Tibial nerve (tissue), 4 donors: ENCODE results near the gene HTR2A. TPM values are rescaled to one million over a fixed set of nuclear protein-coding genes. Genes with fewer than 3 reads are reported as not detected.

Source experiments
- DNase-seq, 2 donors: peaks; one replicate each; pipeline ENCODE4 v3.0.0-alpha.2; 2019; ENCODE audit warnings: low spot score in 2 of 2
- H3K27ac ChIP-seq, 4 donors: fragments of 200-600 bp; sonication (generic) in 3 of 4; one replicate each; pipeline ENCODE4 v1.5.1; 2017 to 2019; ENCODE audit warnings: mild to moderate bottlenecking in 1 of 4
- H3K27me3 ChIP-seq, 2 donors: fragments of 200-600 bp; sonication (generic) in 1 of 2; one replicate each; pipeline versions ENCODE4 v1.5.1 to v1.6.0; 2017 to 2019
- H3K36me3 ChIP-seq, 3 donors: fragments of 200-600 bp; sonication (generic); one replicate each; pipeline ENCODE4 v1.5.1; 2018 to 2019
- H3K4me1 ChIP-seq, 4 donors: fragments of 200-600 bp; sonication (generic) in 3 of 4; one replicate each; pipeline ENCODE4 v1.5.1; 2017 to 2019
- H3K4me3 ChIP-seq, 4 donors: fragments of 200-600 bp; sonication (generic) in 3 of 4; one replicate each; pipeline ENCODE4 v1.5.1; 2017 to 2019; ENCODE audit warnings: mild to moderate bottlenecking in 1 of 4, moderate library complexity in 1 of 4
- H3K9me3 ChIP-seq, 4 donors: fragments of 200-600 bp; sonication (generic) in 3 of 4; one replicate each; pipeline ENCODE4 v1.5.1; 2017 to 2019
- EP300 ChIP-seq, 2 donors: sonication (generic); formaldehyde crosslinking; IDR thresholded peaks; one replicate each; pipeline ENCODE4 v1.6.1; 2017; ENCODE audit warnings: antibody characterized with exemption in 2 of 2, mild to moderate bottlenecking in 1 of 2
- POLR2A ChIP-seq, 2 donors: fragments of 450-650 bp; IDR thresholded peaks; one replicate each; pipeline ENCODE4 v1.6.1; 2017; ENCODE audit warnings: antibody characterized with exemption in 2 of 2, mild to moderate bottlenecking in 2 of 2, moderate library complexity in 2 of 2
- WGBS, 2 donors: methylation state at CpG; one replicate each; pipeline ENCODE4 v1.1.5; 2018; 5-methylcytosine and 5-hydroxymethylcytosine counted together
- total RNA-seq, 4 donors: library from RNA; depleted of rRNA; stranded (reverse); fragments of >200 nt; gene quantifications; one replicate each; pipeline ENCODE4 v1.1.0, GENCODE V29; 2016
- TF ChIP-seq, protein P1 (sequence below), 5 experiments: fragments of 200-600 bp in 3 of 5; fragments of 450-650 bp in 2 of 5; sonication (generic) in 3 of 5; IDR thresholded peaks; one replicate each; pipeline ENCODE4 v1.5.1; 2016 to 2019; ENCODE audit warnings: antibody characterized with exemption in 5 of 5, mild to moderate bottlenecking in 3 of 5, moderate library complexity in 2 of 5

The HTR2A gene
- total RNA-seq, 4 donors from 2014 or later, result 0.20 to 0.30 (median 0.21) TPM

- no peak for TF ChIP-seq EP300 (IDR thresholded peaks at IDR 0.05)
- TF ChIP-seq POLR2A (IDR thresholded peaks at IDR 0.05), result no peak
- TF ChIP-seq, protein P1, sequence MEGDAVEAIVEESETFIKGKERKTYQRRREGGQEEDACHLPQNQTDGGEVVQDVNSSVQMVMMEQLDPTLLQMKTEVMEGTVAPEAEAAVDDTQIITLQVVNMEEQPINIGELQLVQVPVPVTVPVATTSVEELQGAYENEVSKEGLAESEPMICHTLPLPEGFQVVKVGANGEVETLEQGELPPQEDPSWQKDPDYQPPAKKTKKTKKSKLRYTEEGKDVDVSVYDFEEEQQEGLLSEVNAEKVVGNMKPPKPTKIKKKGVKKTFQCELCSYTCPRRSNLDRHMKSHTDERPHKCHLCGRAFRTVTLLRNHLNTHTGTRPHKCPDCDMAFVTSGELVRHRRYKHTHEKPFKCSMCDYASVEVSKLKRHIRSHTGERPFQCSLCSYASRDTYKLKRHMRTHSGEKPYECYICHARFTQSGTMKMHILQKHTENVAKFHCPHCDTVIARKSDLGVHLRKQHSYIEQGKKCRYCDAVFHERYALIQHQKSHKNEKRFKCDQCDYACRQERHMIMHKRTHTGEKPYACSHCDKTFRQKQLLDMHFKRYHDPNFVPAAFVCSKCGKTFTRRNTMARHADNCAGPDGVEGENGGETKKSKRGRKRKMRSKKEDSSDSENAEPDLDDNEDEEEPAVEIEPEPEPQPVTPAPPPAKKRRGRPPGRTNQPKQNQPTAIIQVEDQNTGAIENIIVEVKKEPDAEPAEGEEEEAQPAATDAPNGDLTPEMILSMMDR (IDR thresholded peaks at IDR 0.05), result no peak
- WGBS, 2 donors, result 79 to 91% methylated on average over 2 of the region's 2 CpGs
- H3K4me1 ChIP-seq, result no peaks in the 10 kb centered on the region
- no peaks in the 10 kb centered on the region for H3K9me3 ChIP-seq
- DNase-seq, result no peak
- no peaks in the 10 kb centered on the region for H3K36me3 ChIP-seq
- H3K4me3 ChIP-seq, result no peak overlapping the region
- H3K27ac ChIP-seq, result no peak overlapping the region
- no peaks in the 10 kb centered on the region for H3K27me3 ChIP-seq
These were observed 51.7 kb downstream of the HTR2A start for GRCh38 chr13:46845146-46845545.

DNA sequence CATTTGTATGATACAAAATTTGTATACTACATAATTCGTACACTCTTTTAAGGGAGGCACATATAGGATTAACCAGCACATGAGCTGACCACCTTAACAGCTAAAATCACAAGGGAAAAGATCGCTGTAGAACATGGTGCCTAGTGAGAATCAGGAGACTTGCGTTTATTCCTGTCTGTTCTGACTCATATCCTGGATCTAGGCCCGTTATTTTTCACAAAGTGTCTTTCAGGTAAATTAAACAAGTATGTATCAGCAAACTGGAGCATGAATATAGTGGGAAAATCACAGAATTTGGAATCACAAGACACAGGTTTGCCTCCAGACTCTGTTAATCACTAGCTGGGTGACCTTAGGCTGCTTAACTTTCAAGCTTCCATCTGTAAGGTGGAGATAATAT, 52.4 kb downstream of the HTR2A start:
- TF ChIP-seq, protein P1 (IDR thresholded peaks at IDR 0.05), result no peak
- TF ChIP-seq POLR2A (IDR thresholded peaks at IDR 0.05), result no peak
- TF ChIP-seq EP300 (IDR thresholded peaks at IDR 0.05), result no peak
- Histone ChIP-seq H3K9me3 (no peaks in the 10 kb centered on the region), H3K4me1 (no peaks in the 10 kb centered on the region), H3K27ac (no peak overlapping the region), H3K4me3 (no peak overlapping the region), H3K36me3 (no peaks in the 10 kb centered on the region), H3K27me3 (no peaks in the 10 kb centered on the region)
- 66 to 68% methylated on average over 4 of the region's 4 CpGs for WGBS, 2 donors
- no peak for DNase-seq

DNA sequence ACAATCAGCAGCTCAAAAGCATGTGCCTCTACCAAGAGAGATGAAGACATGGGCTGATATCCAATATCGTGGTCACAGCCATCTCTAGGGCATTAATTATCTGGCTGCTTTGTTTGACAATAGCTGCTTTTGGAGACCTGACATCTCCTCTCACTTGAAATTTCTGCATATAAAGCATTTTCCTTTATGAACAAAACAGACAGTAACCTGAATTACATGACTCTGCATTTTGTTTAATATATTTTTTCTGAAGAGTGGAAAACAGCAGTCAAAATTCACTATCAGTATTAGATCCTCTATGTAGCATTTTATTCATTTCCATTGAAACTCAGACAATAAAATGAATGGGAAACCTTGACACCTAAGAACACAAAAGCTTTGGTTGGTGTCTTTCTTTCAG, 57.5 kb downstream of the HTR2A start:
- no peak overlapping the region for H3K4me3 ChIP-seq
- H3K36me3 ChIP-seq, result no peaks in the 10 kb centered on the region
- no peaks in the 10 kb centered on the region for H3K4me1 ChIP-seq
- 36 to 40% methylated on average over 1 of the region's 1 CpG for WGBS, 2 donors
- TF ChIP-seq, protein P1 (IDR thresholded peaks at IDR 0.05), result no peak
- TF ChIP-seq EP300 (IDR thresholded peaks at IDR 0.05) (no peak), POLR2A (IDR thresholded peaks at IDR 0.05) (no peak)
- H3K27ac ChIP-seq, result no peak overlapping the region
- H3K9me3 ChIP-seq, result no peaks in the 10 kb centered on the region
- DNase-seq, result no peak
- H3K27me3 ChIP-seq, result no peaks in the 10 kb centered on the region

DNA sequence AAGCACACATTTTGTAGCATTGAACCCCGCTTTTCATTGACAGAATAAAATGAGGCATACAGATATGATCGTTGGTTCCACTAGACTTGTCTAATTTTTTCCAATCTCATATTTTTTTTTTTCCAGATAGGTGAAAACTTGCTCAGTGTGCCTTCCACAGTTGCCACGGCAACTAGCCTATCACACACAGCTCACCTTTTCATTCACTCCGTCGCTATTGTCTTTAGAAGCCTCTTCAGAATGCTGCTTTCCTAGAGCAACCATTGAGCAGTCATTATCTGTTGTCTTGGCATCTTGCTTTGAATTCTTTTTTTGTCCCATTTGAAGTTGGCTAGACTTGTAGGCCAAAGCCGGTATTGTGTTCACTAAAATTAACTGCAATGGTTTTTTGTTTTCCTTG, 62.2 kb downstream of the HTR2A start:
- Histone ChIP-seq H3K4me1 (no peaks in the 10 kb centered on the region), H3K36me3 (no peaks in the 10 kb centered on the region), H3K27me3 (no peaks in the 10 kb centered on the region), H3K4me3 (no peak overlapping the region), H3K9me3 (no peaks in the 10 kb centered on the region), H3K27ac (no peak overlapping the region)
- 89 to 91% methylated on average over 6 of the region's 6 CpGs for WGBS, 2 donors
- TF ChIP-seq EP300 (IDR thresholded peaks at IDR 0.05) (no peak), POLR2A (IDR thresholded peaks at IDR 0.05) (no peak)
- TF ChIP-seq, protein P1 (IDR thresholded peaks at IDR 0.05), result no peak
- DNase-seq, result no peak

DNA sequence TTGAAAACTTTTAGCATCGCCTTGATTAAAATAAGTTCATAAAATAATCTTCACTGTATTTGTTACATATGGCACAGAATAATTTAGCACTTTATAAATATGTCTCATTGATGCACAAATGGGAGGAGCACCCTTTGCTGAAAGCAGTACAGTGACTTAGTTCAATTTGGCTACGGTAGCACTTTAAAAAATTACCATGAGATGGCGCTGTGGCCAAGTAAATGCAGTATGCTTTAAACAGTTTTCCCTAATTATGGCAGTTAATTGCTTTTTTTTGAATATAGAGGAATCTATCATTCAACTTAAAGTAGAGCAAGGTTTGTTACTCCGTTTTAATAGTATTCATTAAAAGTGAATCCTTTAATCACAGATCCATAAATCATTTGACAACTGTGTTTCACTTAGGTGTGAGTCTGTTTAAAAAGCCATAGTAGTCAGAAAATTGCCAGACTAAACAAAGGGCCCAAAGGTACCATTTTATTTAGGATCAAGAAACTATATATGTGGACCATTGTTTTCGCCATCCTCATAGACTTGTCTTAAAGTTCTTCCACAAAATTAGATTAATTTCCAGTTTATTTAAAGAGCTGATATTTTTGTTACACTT, 65.2 kb downstream of the HTR2A start:
- Histone ChIP-seq H3K9me3 (no peaks in the 10 kb centered on the region), H3K4me3 (no peak overlapping the region), H3K27ac (no peak overlapping the region), H3K36me3 (no peaks in the 10 kb centered on the region), H3K27me3 (no peaks in the 10 kb centered on the region), H3K4me1 (no peaks in the 10 kb centered on the region)
- 16% methylated on average over 5 of the region's 5 CpGs for WGBS, 2 donors
- DNase-seq, result peak in 1 of 2 donors; percentile 69
- no peak for TF ChIP-seq EP300 (IDR thresholded peaks at IDR 0.05)
- TF ChIP-seq, protein P1 (IDR thresholded peaks at IDR 0.05), result peak; percentile 55 to 83 (median 67)
